GM19438 (cell line): ENCODE results near the gene IPO13.
A peak's percentile ranks its signal among the peaks of the same experiment; 100 is the strongest.

Source experiments
- ATAC-seq: cut with Tn5 transposase; IDR thresholded peaks from one replicate; pipeline ENCODE4 v1.9.1; 2021; ENCODE audit warnings: low read depth; ENCODE audit not compliant: unreplicated experiment

Gene IPO13

GRCh38 chr1:43970911-43971310, 24.2 kb downstream of the IPO13 start:
- ATAC-seq = no peak

GRCh38 chr1:43971336-43971980, 24.7 kb downstream of the IPO13 start:
- no peak for ATAC-seq

GRCh38 chr1:43973981-43974442, 27.3 kb downstream of the IPO13 start:
- no peak for ATAC-seq

- peak; percentile 60 for ATAC-seq
Measured at GRCh38 chr1:43974443-43975248, 27.9 kb downstream of the IPO13 start, which contains the start of gene ATP6V0B. TSS of gene ATP6V0B (plus strand) at chr1:43974960. CDS start at chr1:43975041, 81 bp downstream.

- ATAC-seq = no peak
Measured at GRCh38 chr1:43975249-43975961, 28.7 kb downstream of the IPO13 start.

GRCh38 chr1:43976045-43976444, 29.3 kb downstream of the IPO13 start:
- ATAC-seq = no peak

GRCh38 chr1:43976890-43977289, 30.1 kb downstream of the IPO13 start:
- ATAC-seq = no peak

GRCh38 chr1:43977376-43978263, 30.9 kb downstream of the IPO13 start:
- ATAC-seq = no peak

- no peak for ATAC-seq
Measured at GRCh38 chr1:43978264-43978550, 31.5 kb downstream of the IPO13 start.

- ATAC-seq = no peak
Measured at GRCh38 chr1:43978551-43979260, 32.0 kb downstream of the IPO13 start, which contains the start of gene B4GALT2. TSS of gene B4GALT2 (plus strand) at chr1:43979210. CDS start at chr1:43981161, 1,951 bp downstream.

- no peak for ATAC-seq
Measured at GRCh38 chr1:43979261-43979527, 32.4 kb downstream of the IPO13 start.

- ATAC-seq = no peak
Measured at GRCh38 chr1:43979528-43980254, 32.9 kb downstream of the IPO13 start.

- ATAC-seq = no peak
Measured at GRCh38 chr1:43980255-43981134, 33.7 kb downstream of the IPO13 start.

- ATAC-seq = no peak
Measured at GRCh38 chr1:43981135-43981491, 34.4 kb downstream of the IPO13 start.

- no peak for ATAC-seq
Measured at GRCh38 chr1:43981636-43982035, 34.9 kb downstream of the IPO13 start.

- ATAC-seq = no peak
Measured at GRCh38 chr1:43982241-43982640, 35.5 kb downstream of the IPO13 start.

- ATAC-seq = no peak
Measured at GRCh38 chr1:43982808-43983207, 36.1 kb downstream of the IPO13 start.

GRCh38 chr1:43983253-43983899, 36.6 kb downstream of the IPO13 start:
- ATAC-seq = no peak
